ENCODE data around the gene CAMTA1.

Gene CAMTA1

DNA sequence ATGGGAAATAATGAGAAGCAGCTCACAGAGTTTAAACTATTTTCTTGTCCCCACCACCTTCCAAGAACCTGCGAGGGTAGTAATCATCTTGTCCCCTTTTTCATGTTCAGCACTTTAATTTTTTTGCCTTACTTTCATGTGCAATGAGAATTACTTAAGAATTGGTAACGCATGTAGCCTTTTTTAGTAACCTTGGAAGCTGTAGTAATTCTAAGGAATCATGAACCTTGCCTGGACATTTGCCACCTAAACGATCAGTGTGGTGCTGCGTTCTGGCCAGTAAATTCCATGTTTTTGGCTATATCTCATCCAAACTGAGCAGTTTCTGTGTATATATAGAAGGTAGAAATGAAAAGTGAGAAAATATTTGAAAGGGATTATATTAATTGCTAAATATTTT is 981.9 kb downstream of the CAMTA1 start:
- H3K4me3 ChIP-seq (ENCODE audit: low read length): no peak overlapping the region
- no peak for TF ChIP-seq ZNF274 (IDR thresholded peaks at IDR 0.05; ENCODE audit: low read depth, low read length)

DNA sequence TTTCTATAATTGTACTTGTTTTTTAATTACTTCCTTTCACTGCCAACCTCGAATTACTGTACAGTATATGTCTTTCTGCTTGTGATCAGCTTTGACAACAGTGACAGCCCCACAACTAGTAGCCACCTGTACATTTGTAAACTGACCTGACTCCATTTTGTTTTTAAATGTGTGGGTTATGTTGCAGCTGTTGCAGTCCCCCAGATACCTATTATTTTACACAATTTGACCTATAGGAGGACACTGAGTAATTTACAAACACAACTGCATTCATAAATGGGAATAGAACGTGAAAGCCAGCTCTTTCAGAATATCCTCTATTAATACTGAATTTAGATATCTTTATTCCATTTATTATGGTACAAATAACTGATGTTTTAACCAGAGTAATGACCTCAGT is 983.3 kb downstream of the CAMTA1 start:
- TF ChIP-seq ZNF274 (IDR thresholded peaks at IDR 0.05; ENCODE audit: low read depth, low read length): no peak
- H3K4me3 ChIP-seq (ENCODE audit: low read length): no peak overlapping the region

DNA sequence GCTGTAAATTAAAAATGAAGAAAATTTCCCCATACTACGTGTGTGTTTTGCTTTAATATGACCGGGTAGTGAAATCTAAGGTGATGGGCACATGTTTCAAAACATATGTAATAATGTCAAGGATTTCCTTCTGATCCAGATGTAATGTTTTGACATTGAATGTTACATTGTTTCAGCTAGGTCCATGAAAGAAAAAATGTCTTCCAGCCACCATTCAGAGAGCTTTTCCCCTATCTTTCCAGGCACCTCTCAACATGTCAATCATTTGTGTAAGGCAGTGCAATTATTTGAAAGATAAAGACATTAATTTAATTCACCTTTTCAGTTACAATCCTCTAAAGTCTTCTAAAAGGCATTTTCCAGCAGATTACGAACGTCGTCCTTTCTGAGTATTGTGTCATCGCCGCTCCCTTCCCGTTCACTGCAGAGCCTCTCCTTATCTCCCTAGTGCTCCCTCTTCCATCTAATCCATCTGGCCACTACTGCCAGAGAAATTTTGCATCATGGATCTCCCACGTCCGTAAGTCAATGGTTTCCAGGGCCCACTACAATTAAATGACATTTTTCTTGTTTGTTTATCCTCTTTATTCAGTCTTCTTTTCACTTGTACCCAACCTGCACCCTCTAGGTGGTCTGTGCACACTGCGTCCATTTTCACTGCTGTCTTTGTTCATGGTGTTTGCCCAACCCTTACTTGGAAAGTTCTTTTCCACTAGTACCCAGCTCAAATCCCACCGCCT is 984.6 kb downstream of the CAMTA1 start:
- no peak overlapping the region for H3K4me3 ChIP-seq (ENCODE audit: low read length)
- no peak for TF ChIP-seq ZNF274 (IDR thresholded peaks at IDR 0.05; ENCODE audit: low read depth, low read length)

DNA sequence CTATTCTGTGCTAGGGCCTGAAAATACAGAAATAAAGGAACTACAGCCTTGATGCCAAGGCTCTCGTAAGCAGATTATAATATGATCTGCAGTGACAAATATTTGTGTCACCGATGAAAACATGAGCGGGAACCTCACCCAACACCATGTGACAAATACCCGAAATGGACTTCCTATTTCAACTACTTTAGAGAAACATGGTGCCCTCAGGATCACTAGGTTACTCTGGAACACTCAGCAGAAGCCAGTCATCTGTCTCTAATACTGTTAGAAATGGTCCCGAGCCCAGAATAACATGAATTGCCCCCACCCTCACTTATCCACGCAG is 985.4 kb downstream of the CAMTA1 start:
- peak overlapping the region; percentile 94 for H3K4me3 ChIP-seq (ENCODE audit: low read length)
- no peak for TF ChIP-seq ZNF274 (IDR thresholded peaks at IDR 0.05; ENCODE audit: low read depth, low read length)

DNA sequence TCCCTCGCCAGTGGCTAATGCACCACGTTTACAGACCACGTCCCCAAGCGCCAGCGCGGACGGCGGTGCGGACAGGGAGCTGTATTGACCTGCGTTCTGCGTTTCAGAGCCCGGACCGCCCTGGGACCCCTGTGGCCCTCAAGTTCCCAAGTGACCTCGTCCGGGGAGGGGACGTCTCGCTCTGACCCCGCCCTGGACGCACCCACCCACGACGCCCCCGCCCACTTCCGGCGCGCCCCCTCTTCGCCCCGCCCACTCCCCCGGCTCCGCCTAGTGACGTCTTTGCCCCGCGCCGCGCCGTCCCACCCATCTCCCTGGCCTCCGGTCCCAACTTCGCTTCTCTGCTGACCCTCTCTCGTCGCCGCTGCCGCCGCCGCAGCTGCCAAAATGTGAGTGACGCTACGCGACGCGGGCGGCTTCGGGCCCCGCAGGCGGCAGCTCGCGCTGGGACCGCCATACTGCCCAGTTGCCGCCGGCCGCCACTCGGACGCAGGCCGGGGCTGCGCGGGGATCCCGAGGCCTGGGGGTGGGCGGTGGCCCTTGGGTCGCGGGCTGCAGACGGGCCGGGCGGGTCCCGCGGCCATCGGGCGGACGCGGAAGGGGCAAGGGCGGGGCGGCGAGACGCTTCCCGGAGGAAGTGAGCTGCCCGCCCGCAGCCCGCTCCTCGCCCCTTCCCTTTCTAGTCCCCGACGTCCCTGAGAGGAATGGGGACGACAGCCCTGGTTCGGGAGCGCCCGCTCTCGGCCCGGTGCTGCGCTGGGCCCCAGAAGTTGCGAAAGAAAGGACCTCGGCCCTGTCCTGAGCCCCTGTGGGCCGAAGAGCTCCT is 986.0 kb downstream of the CAMTA1 start, which contains the start of gene VAMP3:
Gene VAMP3, plus strand, starts transcription at position 300 of the 826 bp plus-strand sequence. Its CDS starts 88 bp downstream, at position 388.
- no peak for TF ChIP-seq ZNF274 (IDR thresholded peaks at IDR 0.05; ENCODE audit: low read depth, low read length)
- H3K4me3 ChIP-seq (ENCODE audit: low read length): peak within 1 kb of the TSS; percentile 97

DNA sequence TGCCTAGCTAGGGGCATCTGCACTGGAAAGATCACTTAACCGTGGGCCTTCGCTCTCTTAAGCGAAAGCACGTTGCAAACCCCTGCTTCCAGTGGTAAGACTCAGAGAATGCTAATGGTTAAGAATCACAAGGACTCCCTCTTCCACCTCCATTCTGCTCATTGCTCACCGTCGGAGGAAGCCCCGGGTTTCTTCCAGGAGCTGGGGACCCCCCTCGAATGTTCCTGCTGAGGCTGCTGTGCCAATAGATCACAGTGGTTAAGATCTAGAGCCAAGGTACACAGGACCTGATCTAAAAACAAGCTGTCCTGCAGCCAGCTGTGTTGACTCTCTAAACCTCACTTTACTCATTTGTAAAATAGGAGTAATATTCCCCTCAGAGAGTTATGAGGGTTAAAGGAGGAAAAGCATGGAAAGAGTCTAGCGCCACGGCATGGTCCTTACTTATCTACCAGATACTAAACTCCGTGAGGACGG is 986.6 kb downstream of the CAMTA1 start:
- peak overlapping the region; percentile 97 for H3K4me3 ChIP-seq (ENCODE audit: low read length)
- TF ChIP-seq ZNF274 (IDR thresholded peaks at IDR 0.05; ENCODE audit: low read depth, low read length): no peak

DNA sequence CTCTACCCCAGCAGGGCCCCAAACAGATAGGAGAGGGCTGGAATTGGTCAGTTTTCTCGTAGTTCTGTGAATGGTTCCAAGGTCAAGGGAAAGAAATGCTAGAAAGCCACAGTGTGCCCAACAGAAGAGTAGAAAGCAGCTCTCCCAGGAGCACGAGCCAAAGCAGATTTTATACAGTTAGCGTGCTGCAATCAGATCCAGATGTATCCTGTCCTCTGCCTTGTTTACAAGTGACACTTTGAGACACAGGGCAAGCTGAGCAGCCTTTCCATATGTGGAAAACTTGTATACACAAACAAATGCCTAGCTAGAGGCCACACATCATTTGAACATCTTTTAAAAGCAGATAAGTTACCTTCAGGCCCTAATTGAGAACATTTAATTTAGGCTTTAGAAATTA is 992.3 kb downstream of the CAMTA1 start:
- TF ChIP-seq ZNF274 (IDR thresholded peaks at IDR 0.05; ENCODE audit: low read depth, low read length): no peak
- H3K4me3 ChIP-seq (ENCODE audit: low read length): no peak overlapping the region

DNA sequence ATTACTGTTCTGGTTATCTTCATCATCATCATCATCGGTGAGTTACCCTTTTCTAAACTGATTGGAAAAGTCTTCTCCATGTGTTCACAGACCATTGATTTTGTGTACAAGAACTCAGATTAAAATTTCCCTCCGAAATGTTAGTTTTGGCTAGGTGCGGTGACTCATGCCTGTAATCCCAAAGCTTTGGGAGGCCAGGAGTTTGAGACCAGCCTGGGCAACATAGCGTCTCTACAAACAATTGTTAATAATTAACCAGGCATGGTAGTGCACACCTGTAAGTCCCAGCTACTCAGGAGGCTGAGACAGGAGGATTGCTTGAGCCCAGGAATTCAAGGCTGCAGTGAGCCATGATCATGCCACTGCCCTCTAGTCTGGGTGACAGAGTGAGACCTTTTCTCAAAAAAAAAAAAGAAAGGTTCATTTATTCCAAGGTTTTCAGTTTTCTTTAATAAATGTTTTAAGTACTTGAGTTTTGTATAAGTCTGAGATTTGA is 992.9 kb downstream of the CAMTA1 start:
- no peak overlapping the region for H3K4me3 ChIP-seq (ENCODE audit: low read length)
- TF ChIP-seq ZNF274 (IDR thresholded peaks at IDR 0.05; ENCODE audit: low read depth, low read length): no peak

DNA sequence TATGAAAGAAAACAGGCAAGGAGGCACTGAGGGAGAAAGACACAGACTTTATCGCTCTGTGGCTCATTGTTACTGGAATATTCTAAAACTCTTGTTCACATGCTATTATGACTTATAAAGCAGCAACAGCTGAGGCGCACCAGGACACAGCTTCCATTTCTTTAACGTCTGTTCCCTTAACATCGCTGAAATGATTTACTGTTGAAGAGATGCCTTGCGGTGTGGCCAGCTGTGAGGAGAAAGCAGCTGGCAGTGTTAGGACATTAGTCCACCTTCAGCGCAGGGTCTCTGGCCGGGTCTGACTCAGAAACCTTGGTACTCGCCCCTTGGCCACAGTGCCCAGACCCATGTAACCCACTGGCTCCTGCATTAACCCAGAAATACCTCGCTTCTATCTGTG is 995.7 kb downstream of the CAMTA1 start:
- no peak for TF ChIP-seq ZNF274 (IDR thresholded peaks at IDR 0.05; ENCODE audit: low read depth, low read length)

DNA sequence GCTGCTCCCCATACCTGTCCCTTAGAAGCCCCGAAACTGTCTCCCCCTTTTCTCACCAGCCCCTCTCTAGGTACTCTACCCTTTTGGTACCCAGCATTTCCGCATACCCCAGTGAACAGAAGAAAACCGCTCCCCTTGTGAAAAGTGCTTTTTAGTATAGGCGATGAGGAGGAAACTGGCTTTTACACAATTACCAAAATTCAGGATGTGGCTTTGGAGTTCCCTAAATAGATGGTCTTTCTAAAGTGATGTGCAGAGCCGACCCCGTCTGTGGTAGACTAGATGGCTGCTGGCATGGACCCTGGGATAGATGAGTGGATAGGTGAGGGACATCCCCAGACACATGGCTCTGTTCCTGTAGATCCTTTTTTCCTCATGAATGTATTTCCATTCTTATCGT is 996.2 kb downstream of the CAMTA1 start:
- no peak overlapping the region for H3K4me3 ChIP-seq (ENCODE audit: low read length)
- TF ChIP-seq ZNF274 (IDR thresholded peaks at IDR 0.05; ENCODE audit: low read depth, low read length): no peak

More for the DNA sequence above, 995.7 kb downstream of the CAMTA1 start:
- no peak overlapping the region for H3K4me3 ChIP-seq (ENCODE audit: low read length)

DNA sequence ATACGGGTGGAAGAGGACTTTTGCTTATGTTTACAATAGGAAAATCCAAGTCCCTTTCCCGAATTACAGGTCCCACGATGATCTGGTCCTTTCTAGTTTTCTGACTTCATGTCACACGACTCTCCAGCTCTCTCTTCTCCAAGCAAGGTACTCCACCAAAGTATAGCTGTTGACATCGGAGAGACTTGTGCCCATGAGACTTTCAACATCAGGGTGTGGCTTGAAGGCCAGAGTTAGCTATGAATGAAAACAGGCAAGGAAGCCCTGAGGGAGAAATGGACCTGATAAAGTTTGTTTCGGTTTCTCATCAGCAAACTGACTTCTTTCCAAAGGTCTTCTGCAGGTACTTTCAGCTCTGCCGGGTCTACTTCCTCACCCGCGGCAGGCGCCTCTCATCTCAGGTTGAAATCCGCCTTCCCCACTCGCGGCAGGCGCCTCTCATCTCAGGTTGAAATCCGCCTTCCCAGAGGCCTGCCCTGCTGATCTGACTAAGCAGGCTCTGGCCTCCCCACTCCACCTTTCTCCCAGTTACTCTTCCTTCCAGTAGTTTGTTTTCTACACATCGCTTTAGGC is 996.8 kb downstream of the CAMTA1 start:
- TF ChIP-seq ZNF274 (IDR thresholded peaks at IDR 0.05; ENCODE audit: low read depth, low read length): no peak

DNA sequence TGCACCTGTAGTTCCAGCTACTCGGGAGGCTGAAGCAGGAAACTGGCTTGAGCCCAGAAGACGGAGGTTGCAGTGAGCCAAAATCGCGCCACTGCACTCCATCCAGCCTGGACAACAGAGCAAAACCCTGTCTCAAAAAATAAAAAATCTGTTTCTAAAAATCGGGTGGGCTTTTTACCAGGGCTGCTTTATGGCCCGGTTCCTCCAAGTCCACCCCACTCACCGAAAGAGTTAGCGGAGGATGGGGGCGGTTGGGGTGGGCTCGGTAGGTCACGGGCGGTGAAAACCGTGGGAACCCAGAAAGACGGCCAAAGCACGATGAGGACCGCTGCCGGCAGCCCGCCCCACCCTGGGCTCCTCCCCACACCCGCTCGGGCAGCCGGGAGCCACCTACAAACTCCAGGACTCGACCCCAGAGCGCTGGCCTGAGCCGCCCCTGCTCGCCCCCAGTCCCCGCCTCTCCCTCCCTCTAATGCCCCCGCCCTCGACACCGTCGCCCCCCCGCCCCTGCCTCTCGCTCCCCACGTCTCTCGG is 998.0 kb downstream of the CAMTA1 start:
- peak overlapping the region; percentile 54; the same call in 1 of the 2 replicates for H3K4me3 ChIP-seq (ENCODE audit: low read length)
- no peak for TF ChIP-seq ZNF274 (IDR thresholded peaks at IDR 0.05; ENCODE audit: low read depth, low read length)

More for the DNA sequence above, 996.8 kb downstream of the CAMTA1 start:
- H3K4me3 ChIP-seq (ENCODE audit: low read length): no peak overlapping the region; the same call in 1 of the 2 replicates

DNA sequence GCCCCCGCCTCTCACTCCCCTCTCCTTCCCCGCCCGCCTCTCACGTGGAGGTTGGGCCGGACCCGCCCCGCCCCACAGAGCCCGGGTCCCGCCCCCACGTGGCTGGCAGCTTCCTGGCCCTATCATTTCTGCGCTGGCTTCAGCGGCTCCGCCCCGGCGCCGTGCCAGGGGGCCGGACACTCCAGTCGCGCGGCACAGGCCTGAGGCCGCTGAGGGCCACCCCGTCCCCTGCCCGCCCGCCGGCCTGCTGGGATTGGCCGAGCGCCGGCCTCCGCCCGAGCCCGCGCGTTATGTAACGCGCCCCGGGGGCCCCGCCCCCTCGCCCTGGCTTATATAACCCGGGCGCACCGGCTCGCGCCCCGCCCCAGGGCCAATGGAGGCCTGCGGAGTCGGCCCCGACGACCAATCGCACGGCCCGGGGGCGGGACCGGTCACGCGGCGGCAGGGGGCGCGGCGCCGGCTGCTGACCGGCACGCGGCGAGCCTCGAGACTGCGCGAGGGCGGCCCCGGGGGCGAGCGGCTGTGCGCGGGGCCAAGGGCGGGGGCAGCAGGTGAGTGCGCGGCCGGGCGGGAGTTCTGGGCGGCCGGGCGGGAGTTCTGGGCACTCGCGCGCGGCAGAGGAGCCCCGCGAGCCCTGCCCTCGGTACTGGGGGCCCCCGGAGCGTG is 998.7 kb downstream of the CAMTA1 start, which contains the start of gene PER3:
Gene PER3, plus strand, starts transcription at position 466 of the 666 bp plus-strand sequence. CDS start 587 bp downstream, outside the sequence.
- TF ChIP-seq ZNF274 (IDR thresholded peaks at IDR 0.05; ENCODE audit: low read depth, low read length): no peak
- peak within 1 kb of the TSS; percentile 68; the same call in 1 of the 2 replicates for H3K4me3 ChIP-seq (ENCODE audit: low read length)

Data from GM08714 (cell line).